ENCODE measurements around the gene GABRB1. TPM values are rescaled to one million over a fixed set of nuclear protein-coding genes. Genes with fewer than 3 reads are reported as not detected.

The GABRB1 gene
- total and polyA plus RNA-seq, 2 of the 8 experiments (the other 6 are each of a cell fraction or from before 2014, with no cell fraction given) = 0.22 to 0.38 TPM

GRCh38 chr4:47382846-47383360, 351.5 kb downstream of the GABRB1 start (continued):
- TF ChIP-seq POU5F1 (IDR thresholded peaks at IDR 0.05; ENCODE audit: low read depth, low read length) (no peak), BACH1 (IDR thresholded peaks at IDR 0.05; ENCODE audit: low read length) (no peak), E2F6 (IDR thresholded peaks at IDR 0.05) (no peak), SP1 (IDR thresholded peaks at IDR 0.05; ENCODE audit: low read depth, low read length) (no peak), RFX5 (IDR thresholded peaks at IDR 0.05; ENCODE audit: borderline replicate concordance, low read depth, low read length) (no peak), POLR2A (IDR thresholded peaks at IDR 0.05; ENCODE audit: control extremely low read depth in 1 of 2, low read depth in 2 of 2, low read length in 2 of 2) (no peak), USF2 (IDR thresholded peaks at IDR 0.05; ENCODE audit: low read length) (no peak), EP300 (IDR thresholded peaks at IDR 0.05; ENCODE audit: borderline replicate concordance in 1 of 2, low read depth in 2 of 2, low read length in 2 of 2) (no peak), FOSL1 (IDR thresholded peaks at IDR 0.05; ENCODE audit: insufficient read depth, low read depth, low read length) (no peak), NANOG (IDR thresholded peaks at IDR 0.05; ENCODE audit: insufficient read depth, low read depth, low read length, poor library complexity, severe bottlenecking) (no peak)

Measured in H1 (cell line).